Activated CD4-positive, alpha-beta T cell treated with anti-CD3 and anti-CD28 coated beads, Interleukin-2, amount 50 U/mL, for 1 hour (primary cell): Measurements from ENCODE around the gene POU2AF1.
"Not testable (repeated sequence)": the region's sequence is repeated elsewhere in the genome, so short reads cannot be mapped to it uniquely, and the experiment has no call there.

Experiments
- DNase-seq: peaks from one replicate; pipeline ENCODE4 v3.0.0-alpha.2; 2020

The POU2AF1 gene

GRCh38 chr11:111408789-111409727, 30.0 kb upstream of the POU2AF1 start:
- no peak for DNase-seq

- no peak for DNase-seq
Observed at GRCh38 chr11:111407652-111408051, 28.6 kb upstream of the POU2AF1 start.

- no peak for DNase-seq
Observed at GRCh38 chr11:111406589-111406988, 27.5 kb upstream of the POU2AF1 start.

GRCh38 chr11:111406091-111406490, 27.0 kb upstream of the POU2AF1 start:
- no peak for DNase-seq

- no peak for DNase-seq
Observed at GRCh38 chr11:111405551-111405950, 26.5 kb upstream of the POU2AF1 start.

GRCh38 chr11:111403051-111403726, 24.1 kb upstream of the POU2AF1 start:
- DNase-seq = no peak

GRCh38 chr11:111402411-111402810, 23.3 kb upstream of the POU2AF1 start:
- no peak for DNase-seq

GRCh38 chr11:111401957-111402356, 22.9 kb upstream of the POU2AF1 start:
- DNase-seq = not testable (repeated sequence)

- DNase-seq = no peak
Observed at GRCh38 chr11:111400595-111400994, 21.5 kb upstream of the POU2AF1 start.

GRCh38 chr11:111399187-111400031, 20.3 kb upstream of the POU2AF1 start:
- no peak for DNase-seq

- DNase-seq = no peak
Observed at GRCh38 chr11:111397034-111397433, 18.0 kb upstream of the POU2AF1 start.

GRCh38 chr11:111395749-111396148, 16.7 kb upstream of the POU2AF1 start:
- no peak for DNase-seq

GRCh38 chr11:111395081-111395480, 16.0 kb upstream of the POU2AF1 start:
- DNase-seq = no peak

- DNase-seq = not testable (repeated sequence)
Observed at GRCh38 chr11:111394147-111394546, 15.1 kb upstream of the POU2AF1 start.

- DNase-seq = no peak
Observed at GRCh38 chr11:111393585-111393984, 14.5 kb upstream of the POU2AF1 start.

GRCh38 chr11:111393096-111393495, 14.0 kb upstream of the POU2AF1 start:
- DNase-seq = no peak

- DNase-seq = no peak
Observed at GRCh38 chr11:111392552-111392951, 13.5 kb upstream of the POU2AF1 start.

GRCh38 chr11:111391328-111392124, 12.5 kb upstream of the POU2AF1 start:
- DNase-seq = no peak

- no peak for DNase-seq
Observed at GRCh38 chr11:111388842-111389241, 9.8 kb upstream of the POU2AF1 start.

- no peak for DNase-seq
Observed at GRCh38 chr11:111388420-111388819, 9.3 kb upstream of the POU2AF1 start.

- no peak for DNase-seq
Observed at GRCh38 chr11:111387363-111387762, 8.3 kb upstream of the POU2AF1 start.

- no peak for DNase-seq
Observed at GRCh38 chr11:111386611-111387150, 7.6 kb upstream of the POU2AF1 start.
